AG10803 (cell line): ENCODE measurements around the gene AP2A1.
A peak's percentile ranks its signal among the peaks of the same experiment; 100 is the strongest.

ENCODE experiments used
- DNase-seq: peaks from one replicate; pipeline ENCODE4 v3.0.0; 2010; ENCODE audit warnings: low read depth
- H3K4me3 ChIP-seq: 2 replicates; pipeline ENCODE4 v1.5.1; 2011; ENCODE audit warnings: mild to moderate bottlenecking, low read length, control low read depth
- CTCF ChIP-seq: conservative IDR thresholded peaks from 2 replicates; pipeline ENCODE4 v1.5.1; 2011; ENCODE audit warnings: mild to moderate bottlenecking, low read length, control low read depth, inconsistent platforms

AP2A1 gene

GRCh38 chr19:49749771-49750170 lies 17.0 kb upstream of the AP2A1 start:
- no peak for DNase-seq
- no peak for TF ChIP-seq CTCF
- H3K4me3 ChIP-seq = no peak overlapping the region

GRCh38 chr19:49752701-49753100 lies 14.1 kb upstream of the AP2A1 start:
- no peak for TF ChIP-seq CTCF
- no peak for DNase-seq
- no peak overlapping the region for H3K4me3 ChIP-seq

- TF ChIP-seq CTCF = no peak
- no peak overlapping the region for H3K4me3 ChIP-seq
- no peak for DNase-seq
Observed at GRCh38 chr19:49755956-49756355, 10.8 kb upstream of the AP2A1 start.

- no peak for TF ChIP-seq CTCF
- peak; percentile 61 for DNase-seq
- H3K4me3 ChIP-seq = no peak overlapping the region
Observed at GRCh38 chr19:49758292-49758691, 8.5 kb upstream of the AP2A1 start.

- no peak for TF ChIP-seq CTCF
- no peak overlapping the region for H3K4me3 ChIP-seq
- DNase-seq = no peak
Observed at GRCh38 chr19:49761249-49761624, 5.6 kb upstream of the AP2A1 start.

- TF ChIP-seq CTCF = peak; percentile 46
Observed at GRCh38 chr19:49761625-49762311, 5.0 kb upstream of the AP2A1 start.

GRCh38 chr19:49763230-49763629 lies 3.6 kb upstream of the AP2A1 start, which contains the start of gene TSKS:
TSKS (minus strand) TSS chr19:49763306; CDS start chr19:49763247, 59 bp downstream.
- H3K4me3 ChIP-seq = no peak within 1 kb of the TSS
- TF ChIP-seq CTCF = no peak
- DNase-seq = no peak

More at GRCh38 chr19:49761625-49762311, 5.0 kb upstream of the AP2A1 start:
- H3K4me3 ChIP-seq = no peak overlapping the region
- DNase-seq = peak; percentile 67
